Measurements from ENCODE around the gene SUGCT. TPM values are rescaled to one million over a fixed set of nuclear protein-coding genes. Genes with fewer than 3 reads are reported as not detected.

SUGCT gene
- total and polyA plus RNA-seq, 8 donors, result 0.87 to 8.0 (median 2.9) TPM; not detected in 1

DNA sequence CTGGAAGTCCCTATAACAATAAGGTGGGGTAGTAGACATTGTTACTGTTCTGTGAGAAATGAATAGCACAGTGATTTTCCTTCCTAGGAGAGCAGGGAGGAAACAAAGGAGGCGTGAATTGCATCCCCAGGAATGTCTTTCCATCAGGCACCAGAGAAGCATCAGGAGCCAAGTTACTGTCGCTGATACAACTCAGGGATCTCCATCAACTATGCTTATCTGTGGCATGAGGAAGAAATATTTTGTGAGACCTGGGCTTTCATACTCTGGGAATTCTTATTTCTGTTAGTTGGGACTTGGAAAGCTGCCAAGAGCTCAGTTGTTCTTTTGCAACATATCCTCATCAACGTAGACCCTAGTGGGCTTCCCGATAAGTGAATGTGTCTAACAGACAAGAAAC is 622.3 kb downstream of the SUGCT start:
- WGBS, 5 donors, result 72 to 83% (median 78%) methylated on average over 4 of the region's 4 CpGs
- no peak overlapping the region for H3K4me3 ChIP-seq
- TF ChIP-seq POLR2AphosphoS5 (IDR thresholded peaks at IDR 0.05), result no peak
- no peak for TF ChIP-seq POLR2A (IDR thresholded peaks at IDR 0.05)
- TF ChIP-seq, protein P1, sequence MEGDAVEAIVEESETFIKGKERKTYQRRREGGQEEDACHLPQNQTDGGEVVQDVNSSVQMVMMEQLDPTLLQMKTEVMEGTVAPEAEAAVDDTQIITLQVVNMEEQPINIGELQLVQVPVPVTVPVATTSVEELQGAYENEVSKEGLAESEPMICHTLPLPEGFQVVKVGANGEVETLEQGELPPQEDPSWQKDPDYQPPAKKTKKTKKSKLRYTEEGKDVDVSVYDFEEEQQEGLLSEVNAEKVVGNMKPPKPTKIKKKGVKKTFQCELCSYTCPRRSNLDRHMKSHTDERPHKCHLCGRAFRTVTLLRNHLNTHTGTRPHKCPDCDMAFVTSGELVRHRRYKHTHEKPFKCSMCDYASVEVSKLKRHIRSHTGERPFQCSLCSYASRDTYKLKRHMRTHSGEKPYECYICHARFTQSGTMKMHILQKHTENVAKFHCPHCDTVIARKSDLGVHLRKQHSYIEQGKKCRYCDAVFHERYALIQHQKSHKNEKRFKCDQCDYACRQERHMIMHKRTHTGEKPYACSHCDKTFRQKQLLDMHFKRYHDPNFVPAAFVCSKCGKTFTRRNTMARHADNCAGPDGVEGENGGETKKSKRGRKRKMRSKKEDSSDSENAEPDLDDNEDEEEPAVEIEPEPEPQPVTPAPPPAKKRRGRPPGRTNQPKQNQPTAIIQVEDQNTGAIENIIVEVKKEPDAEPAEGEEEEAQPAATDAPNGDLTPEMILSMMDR (IDR thresholded peaks at IDR 0.05), result no peak
- TF ChIP-seq EP300 (IDR thresholded peaks at IDR 0.05), result no peak
- intact Hi-C loops (cut with DNase I; ENCODE audit: low total_unique reads), result no loop called here
- H3K9me3 ChIP-seq, result no peaks in the 10 kb centered on the region
- H3K4me1 ChIP-seq, result no peaks in the 10 kb centered on the region
- no peak for DNase-seq
- H3K36me3 ChIP-seq, result no peaks in the 10 kb centered on the region
- no peaks in the 10 kb centered on the region for H3K27me3 ChIP-seq
- H3K27ac ChIP-seq, result no peak overlapping the region

GRCh38 chr7:40758590-40758989 is 623.8 kb downstream of the SUGCT start:
- Histone ChIP-seq H3K27me3 (no peaks in the 10 kb centered on the region), H3K27ac (no peak overlapping the region), H3K4me1 (peaks cover 0 to 9% (median 3%) of the 10 kb centered on the region in 4 donors), H3K36me3 (no peaks in the 10 kb centered on the region), H3K9me3 (no peaks in the 10 kb centered on the region), H3K4me3 (no peak overlapping the region)
- no peak for TF ChIP-seq EP300 (IDR thresholded peaks at IDR 0.05)
- TF ChIP-seq, protein P1 (IDR thresholded peaks at IDR 0.05), result no peak
- no peak for TF ChIP-seq POLR2A (IDR thresholded peaks at IDR 0.05)
- TF ChIP-seq POLR2AphosphoS5 (IDR thresholded peaks at IDR 0.05), result no peak
- no peak for DNase-seq
- WGBS, 5 donors, result 80 to 88% (median 86%) methylated on average over 3 of the region's 3 CpGs
- intact Hi-C loops (cut with DNase I; ENCODE audit: low total_unique reads), result no loop called here

DNA sequence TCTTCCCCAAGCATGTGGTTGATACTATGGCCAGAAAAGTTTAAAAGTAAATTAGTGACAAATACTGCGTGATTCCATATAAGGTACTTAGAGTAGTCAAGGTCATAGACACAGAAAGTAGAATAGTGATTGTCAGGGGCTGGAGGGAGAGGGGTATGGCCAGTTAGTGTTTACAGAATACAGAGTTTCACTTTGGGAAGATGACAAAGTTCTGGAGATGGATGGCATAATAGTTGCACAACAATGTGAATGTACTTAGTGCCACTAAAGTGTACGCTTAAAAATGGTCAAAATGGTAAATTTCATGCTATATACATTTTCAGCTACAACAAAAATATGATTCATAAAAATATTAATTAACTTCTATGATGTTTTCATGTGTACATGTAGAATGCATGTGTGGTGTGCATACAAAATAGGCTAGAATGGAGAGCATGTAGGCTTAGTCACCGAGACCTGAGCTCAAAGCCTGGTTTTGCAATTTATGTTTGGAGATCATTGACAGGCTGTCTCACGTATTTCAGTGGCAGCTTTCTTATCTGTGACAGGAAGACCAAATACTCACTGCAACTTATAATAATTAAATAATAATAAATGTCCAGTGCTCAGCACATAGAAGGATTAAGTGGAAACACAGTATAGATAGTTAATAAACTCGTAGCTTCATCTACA is 625.6 kb downstream of the SUGCT start:
- no peak overlapping the region for H3K4me3 ChIP-seq
- DNase-seq, result no peak
- H3K4me1 ChIP-seq, result peaks cover 0 to 15% (median 4%) of the 10 kb centered on the region in 4 donors
- intact Hi-C loops (cut with DNase I; ENCODE audit: low total_unique reads), result no loop called here
- H3K36me3 ChIP-seq, result no peaks in the 10 kb centered on the region
- H3K27ac ChIP-seq, result no peak overlapping the region
- H3K9me3 ChIP-seq, result no peaks in the 10 kb centered on the region
- TF ChIP-seq EP300 (IDR thresholded peaks at IDR 0.05) (no peak), POLR2A (IDR thresholded peaks at IDR 0.05) (no peak), POLR2AphosphoS5 (IDR thresholded peaks at IDR 0.05) (no peak)
- TF ChIP-seq, protein P1 (IDR thresholded peaks at IDR 0.05), result no peak
- H3K27me3 ChIP-seq, result no peaks in the 10 kb centered on the region
- 73 to 79% (median 77%) methylated on average over 5 of the region's 5 CpGs for WGBS, 5 donors

GRCh38 chr7:40760987-40761386 is 626.2 kb downstream of the SUGCT start:
- Histone ChIP-seq H3K36me3 (no peaks in the 10 kb centered on the region), H3K27ac (no peak overlapping the region)

More at GRCh38 chr7:40760987-40761386, 626.2 kb downstream of the SUGCT start:
- WGBS, 5 donors, result 27 to 45% (median 35%) methylated on average over 4 of the region's 4 CpGs
- H3K27me3 ChIP-seq, result no peaks in the 10 kb centered on the region
- peaks cover 0 to 15% (median 4%) of the 10 kb centered on the region in 4 donors for H3K4me1 ChIP-seq
- no peaks in the 10 kb centered on the region for H3K9me3 ChIP-seq
- H3K4me3 ChIP-seq, result no peak overlapping the region
- no peak for DNase-seq
- intact Hi-C loops (cut with DNase I; ENCODE audit: low total_unique reads), result no loop called here
- TF ChIP-seq EP300 (IDR thresholded peaks at IDR 0.05) (no peak), POLR2AphosphoS5 (IDR thresholded peaks at IDR 0.05) (no peak), POLR2A (IDR thresholded peaks at IDR 0.05) (no peak)
- TF ChIP-seq, protein P1 (IDR thresholded peaks at IDR 0.05), result no peak

Measured in stomach (tissue), 9 donors.